HG03280 (cell line): Measurements from ENCODE around the gene UGT2B7.
"Not testable (repeated sequence)": the region's sequence is repeated elsewhere in the genome, so short reads cannot be mapped to it uniquely, and the experiment has no call there.

ENCODE experiments used
- ATAC-seq: cut with Tn5 transposase; IDR thresholded peaks from one replicate; pipeline ENCODE4 v1.9.1; 2021; ENCODE audit warnings: mild to moderate bottlenecking, moderate library complexity; ENCODE audit not compliant: unreplicated experiment

Gene UGT2B7

GRCh38 chr4:69078852-69079251 is 17.4 kb upstream of the UGT2B7 start:
- no peak for ATAC-seq

GRCh38 chr4:69088473-69088872 is 7.8 kb upstream of the UGT2B7 start:
- ATAC-seq = no peak

GRCh38 chr4:69089388-69089787 is 6.9 kb upstream of the UGT2B7 start:
- ATAC-seq = no peak

- ATAC-seq = no peak
Observed at GRCh38 chr4:69092190-69092589, 4.1 kb upstream of the UGT2B7 start.

- no peak for ATAC-seq
Observed at GRCh38 chr4:69092980-69093568, 3.2 kb upstream of the UGT2B7 start.

- ATAC-seq = no peak
Observed at GRCh38 chr4:69093681-69094080, 2.6 kb upstream of the UGT2B7 start.

GRCh38 chr4:69095301-69095731 is 958 bp upstream of the UGT2B7 start:
- ATAC-seq = no peak

- no peak for ATAC-seq
Observed at GRCh38 chr4:69096810-69097209, 536 bp downstream of the UGT2B7 start.

GRCh38 chr4:69098470-69098869 is 2.2 kb downstream of the UGT2B7 start:
- ATAC-seq = no peak

GRCh38 chr4:69099910-69100309 is 3.6 kb downstream of the UGT2B7 start:
- no peak for ATAC-seq

GRCh38 chr4:69102668-69103067 is 6.4 kb downstream of the UGT2B7 start:
- ATAC-seq = not testable (repeated sequence)

- ATAC-seq = no peak
Observed at GRCh38 chr4:69104719-69105275, 8.5 kb downstream of the UGT2B7 start.

- ATAC-seq = not testable (repeated sequence)
Observed at GRCh38 chr4:69115151-69115850, 19.0 kb downstream of the UGT2B7 start.

- ATAC-seq = no peak
Observed at GRCh38 chr4:69115851-69116213, 19.6 kb downstream of the UGT2B7 start.

GRCh38 chr4:69116645-69117321 is 20.5 kb downstream of the UGT2B7 start:
- no peak for ATAC-seq

GRCh38 chr4:69120870-69121269 is 24.6 kb downstream of the UGT2B7 start:
- ATAC-seq = no peak

- ATAC-seq = no peak
Observed at GRCh38 chr4:69122476-69122875, 26.2 kb downstream of the UGT2B7 start.

- no peak for ATAC-seq
Observed at GRCh38 chr4:69124941-69125340, 28.7 kb downstream of the UGT2B7 start.

GRCh38 chr4:69126024-69126423 is 29.8 kb downstream of the UGT2B7 start:
- ATAC-seq = peak; percentile 43

GRCh38 chr4:69133993-69134392 is 37.7 kb downstream of the UGT2B7 start:
- no peak for ATAC-seq

GRCh38 chr4:69134471-69134870 is 38.2 kb downstream of the UGT2B7 start:
- no peak for ATAC-seq

- no peak for ATAC-seq
Observed at GRCh38 chr4:69141320-69141719, 45.0 kb downstream of the UGT2B7 start.
